ENCODE data around the gene ACOT11.
"Not testable (repeated sequence)": the region's sequence is repeated elsewhere in the genome, so short reads cannot be mapped to it uniquely, and the experiment has no call there.

ACOT11 gene

GRCh38 chr1:54547601-54548388, at the start of gene ACOT11:
ACOT11 (plus strand) TSS chr1:54548228; CDS start chr1:54548310, 82 bp downstream.
- no peak for DNase-seq (ENCODE audit: low read depth)

- DNase-seq (ENCODE audit: low read depth): no peak
Measured at GRCh38 chr1:54498383-54499096, 49.5 kb upstream of the ACOT11 start.

- DNase-seq (ENCODE audit: low read depth): no peak
Measured at GRCh38 chr1:54499097-54499359, 49.0 kb upstream of the ACOT11 start.

DNA sequence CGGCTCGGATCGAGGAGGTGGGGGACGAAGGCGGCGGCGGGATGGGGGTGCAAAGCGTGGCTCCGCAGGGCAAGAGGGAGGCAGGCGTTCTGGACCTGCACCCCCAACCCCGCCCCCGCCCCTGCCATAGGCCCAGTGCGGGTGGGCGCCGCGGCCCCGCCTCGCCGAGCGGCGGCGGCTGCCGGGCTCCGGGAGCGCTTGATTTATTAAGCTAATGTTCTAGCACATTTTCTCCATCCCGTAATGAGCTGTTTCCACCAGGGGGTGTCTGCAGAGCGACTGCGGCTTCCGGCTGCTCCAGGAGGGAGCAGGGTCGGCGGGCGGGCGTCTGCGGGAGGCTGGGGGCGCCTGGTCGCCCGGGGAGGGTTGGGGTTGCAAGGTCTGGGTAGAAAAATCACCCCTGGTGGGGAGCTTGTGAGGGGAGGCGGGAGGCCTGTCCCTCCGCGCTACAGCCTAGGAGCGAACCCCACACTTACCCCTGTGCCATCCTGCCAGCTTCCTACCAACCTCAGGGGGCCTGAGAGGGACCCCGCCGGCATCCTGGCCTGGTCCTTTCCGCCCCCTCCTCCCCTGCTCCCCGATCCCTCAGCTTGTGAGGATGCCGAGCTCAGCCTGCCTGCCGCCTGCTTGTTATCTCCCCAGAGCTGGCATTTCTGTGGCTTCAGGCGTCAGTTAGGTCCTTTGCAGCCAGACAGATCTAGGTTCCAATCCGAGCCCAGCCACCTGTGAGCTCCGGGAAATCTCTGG, 48.5 kb upstream of the ACOT11 start:
- no peak for DNase-seq (ENCODE audit: low read depth)

DNA sequence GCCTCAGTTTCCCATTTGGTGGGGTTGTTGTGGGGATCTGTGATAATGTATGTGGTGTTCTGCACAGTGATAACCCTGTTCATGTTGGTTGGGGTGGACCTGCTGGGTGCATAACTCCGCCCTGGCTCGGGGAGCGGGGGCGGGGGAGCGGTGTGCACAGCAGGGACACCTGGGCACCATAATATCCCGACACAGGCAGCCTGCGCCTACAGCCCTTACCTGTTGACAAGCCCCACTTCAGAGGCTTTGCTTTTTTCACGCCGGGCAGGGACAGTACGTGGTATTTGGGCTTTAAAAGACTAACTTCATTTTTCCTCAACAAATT, 48.0 kb upstream of the ACOT11 start:
- DNase-seq (ENCODE audit: low read depth): no peak

DNA sequence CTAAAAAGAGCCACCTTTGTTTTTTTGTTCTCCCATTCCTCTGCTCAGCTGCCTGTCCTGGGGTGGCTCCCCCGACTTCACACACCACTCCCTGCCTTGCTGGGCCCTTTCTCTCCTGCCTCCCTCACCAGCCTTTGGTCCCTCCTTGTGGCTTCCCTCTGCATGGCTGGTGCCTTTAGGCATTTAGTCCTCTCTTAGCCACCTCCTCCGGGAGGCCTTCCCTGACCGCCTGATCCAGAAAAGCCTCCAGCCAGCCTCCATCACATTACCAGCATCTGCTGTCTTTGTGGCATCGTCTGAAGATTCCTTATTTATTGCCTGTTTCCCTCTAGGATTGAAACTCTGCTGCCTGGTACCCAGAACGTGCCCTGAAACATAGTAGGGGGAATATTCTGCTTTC, 46.2 kb upstream of the ACOT11 start:
- DNase-seq (ENCODE audit: low read depth): no peak

DNA sequence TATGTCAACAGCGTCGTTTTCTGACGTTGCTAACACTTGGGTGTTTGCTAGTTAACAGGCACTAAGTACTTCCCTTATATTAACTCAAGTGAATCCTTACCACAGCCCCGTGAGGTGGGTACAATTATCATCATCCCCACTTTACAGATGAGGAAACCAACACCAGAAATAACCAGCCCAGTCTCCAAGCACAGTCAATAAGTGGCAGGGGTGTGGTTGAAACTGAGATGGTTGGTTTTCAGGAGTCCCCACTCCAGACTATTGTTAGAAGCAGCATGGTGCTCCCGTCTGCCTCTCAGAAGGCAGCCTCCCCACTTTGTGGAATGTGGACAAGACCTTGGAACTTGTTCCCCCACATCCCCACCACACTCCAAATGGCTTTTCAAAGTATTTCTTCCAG, 45.7 kb upstream of the ACOT11 start:
- no peak for DNase-seq (ENCODE audit: low read depth)

GRCh38 chr1:54506594-54506993, 41.4 kb upstream of the ACOT11 start:
- DNase-seq (ENCODE audit: low read depth): no peak

DNA sequence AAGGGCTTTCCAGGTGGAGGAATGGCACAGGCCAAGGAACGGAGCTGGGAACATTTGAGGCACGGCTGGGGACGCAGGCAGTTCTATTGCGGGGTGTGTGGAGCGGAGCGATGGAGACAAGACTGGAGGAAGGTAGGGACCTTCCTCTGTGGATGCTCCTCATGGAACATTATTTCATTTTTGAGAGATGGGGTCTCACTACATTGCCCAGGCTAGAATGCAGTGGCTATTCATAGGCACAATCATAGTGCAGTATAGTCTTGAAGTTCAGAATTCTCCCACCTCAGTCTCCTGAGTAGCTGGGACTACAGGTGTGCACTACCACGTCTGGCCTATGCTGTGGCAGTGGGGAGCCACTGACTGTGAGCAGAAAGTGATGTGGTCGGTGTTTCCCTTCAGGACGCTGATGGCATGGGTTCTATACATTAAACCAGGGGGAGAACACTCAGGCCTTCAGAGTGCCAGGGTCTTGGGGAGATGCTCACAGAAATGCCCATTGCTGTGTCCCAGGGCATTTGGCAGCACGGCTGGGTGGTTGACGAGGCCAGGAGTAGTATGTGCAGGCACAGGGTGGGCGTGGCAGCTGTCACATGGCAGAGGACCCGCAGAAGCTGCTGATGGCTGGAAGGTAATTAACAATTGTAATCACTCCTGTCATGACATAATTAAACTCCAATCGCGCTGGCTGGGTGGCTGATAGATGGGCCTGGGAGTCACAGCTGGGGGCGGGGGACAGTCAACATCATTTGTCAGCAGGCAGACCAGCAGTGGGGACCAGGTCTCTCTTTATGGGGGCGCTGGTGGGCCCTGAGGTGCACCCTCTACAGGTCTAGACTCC, 40.8 kb upstream of the ACOT11 start:
- DNase-seq (ENCODE audit: low read depth): no peak

DNA sequence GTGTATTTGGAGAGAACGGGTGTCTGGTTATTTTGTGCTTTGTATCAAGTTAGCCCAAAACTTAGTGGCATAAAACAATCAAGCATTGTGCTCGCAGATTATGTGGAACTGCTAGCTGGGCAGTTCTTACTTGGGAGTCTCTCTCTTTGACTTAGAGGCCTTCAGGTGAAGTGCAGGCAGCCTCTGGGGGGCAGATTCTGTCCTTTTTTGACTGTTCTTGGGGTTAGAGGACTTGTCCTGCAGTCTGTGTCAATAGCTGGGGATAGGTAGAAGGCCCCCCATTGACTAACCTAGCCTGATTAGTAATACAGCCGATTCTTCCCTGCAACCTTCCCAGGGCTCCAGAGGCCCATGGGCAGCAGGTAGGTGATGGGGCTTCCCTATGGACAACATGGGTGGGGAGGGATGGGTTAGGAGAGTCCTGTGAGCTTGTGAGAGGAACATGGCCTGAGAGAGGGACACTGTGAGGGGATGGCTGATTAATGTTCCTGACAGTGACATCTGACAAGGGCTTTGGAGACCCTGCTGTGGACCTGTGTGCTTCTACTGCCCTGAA, 37.2 kb upstream of the ACOT11 start:
- no peak for DNase-seq (ENCODE audit: low read depth)

- DNase-seq (ENCODE audit: low read depth): not testable (repeated sequence)
Measured at GRCh38 chr1:54513921-54514580, 34.0 kb upstream of the ACOT11 start.

- DNase-seq (ENCODE audit: low read depth): no peak
Measured at GRCh38 chr1:54516249-54516920, 31.6 kb upstream of the ACOT11 start.

GRCh38 chr1:54517496-54517895, 30.5 kb upstream of the ACOT11 start:
- no peak for DNase-seq (ENCODE audit: low read depth)

- DNase-seq (ENCODE audit: low read depth): no peak
Measured at GRCh38 chr1:54518489-54518888, 29.5 kb upstream of the ACOT11 start.

DNA sequence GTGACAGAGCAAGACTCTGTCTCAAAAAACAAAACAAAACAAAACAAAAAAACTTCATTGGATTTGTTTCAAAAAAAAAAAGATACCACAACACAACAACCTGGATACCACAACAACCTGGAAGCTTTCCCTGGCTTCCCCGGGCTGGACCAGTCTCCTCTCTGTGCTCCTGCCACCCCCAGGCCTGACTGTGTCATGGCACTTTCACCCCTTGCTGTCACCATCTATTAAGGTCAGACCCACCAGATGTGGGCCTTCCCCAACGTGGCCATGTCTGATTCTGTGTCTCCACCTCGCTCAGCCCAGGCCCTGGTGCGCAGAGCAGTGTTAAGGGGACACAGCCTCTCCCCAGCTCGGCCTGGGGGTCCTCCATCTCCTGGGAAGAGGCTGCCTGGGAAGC, 28.3 kb upstream of the ACOT11 start:
- DNase-seq (ENCODE audit: low read depth): no peak

DNA sequence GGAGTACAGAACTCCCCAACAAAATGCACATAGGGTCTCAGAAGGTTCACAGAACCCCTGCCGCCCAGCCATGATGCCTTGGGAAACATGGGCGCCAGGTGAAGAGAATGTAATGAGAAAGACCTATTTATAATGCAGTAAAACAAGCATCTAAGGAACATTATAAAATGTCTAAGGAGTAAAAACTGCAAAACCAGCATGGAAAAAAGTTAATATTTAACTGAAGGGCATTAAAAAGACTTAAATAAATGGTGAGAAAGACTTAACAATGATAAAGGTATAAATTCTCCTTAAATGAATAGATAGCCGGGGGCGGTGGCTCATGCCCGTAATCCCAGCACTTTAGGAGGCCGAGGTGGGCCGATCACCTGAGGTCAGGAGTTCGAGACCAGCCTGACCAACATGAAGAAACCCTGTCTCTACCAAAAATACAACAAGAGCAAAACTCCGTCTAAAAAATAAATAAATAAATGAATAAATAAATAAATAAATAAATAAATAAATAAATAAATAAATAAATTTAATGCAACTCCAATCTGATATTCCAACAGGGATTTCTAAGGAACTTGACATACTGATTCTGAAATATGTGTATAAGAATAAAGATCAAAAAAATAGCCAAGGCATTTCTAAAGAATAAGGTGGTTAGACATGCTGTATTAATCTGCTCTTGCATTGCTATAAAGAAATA, 27.3 kb upstream of the ACOT11 start:
- DNase-seq (ENCODE audit: low read depth): no peak

- DNase-seq (ENCODE audit: low read depth): not testable (repeated sequence)
Measured at GRCh38 chr1:54526565-54526964, 21.5 kb upstream of the ACOT11 start.

DNA sequence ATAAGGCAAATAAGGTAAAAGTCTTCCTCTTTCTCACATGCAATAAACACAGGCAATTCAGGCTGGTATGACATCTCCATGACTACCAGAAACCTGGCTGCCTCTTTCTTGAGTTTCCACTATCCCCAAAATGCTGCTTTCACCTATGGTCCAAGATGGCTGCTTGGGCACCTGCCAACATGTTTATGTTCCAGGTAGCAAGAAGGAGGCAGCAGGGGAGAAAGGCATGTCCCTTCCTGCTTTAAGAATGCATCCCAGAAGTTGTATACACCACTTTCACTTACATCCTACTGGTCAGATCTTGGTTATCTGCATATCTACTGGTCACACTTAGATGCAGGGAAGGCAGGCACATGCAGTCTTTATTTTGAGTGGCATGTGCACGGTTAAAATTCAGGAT, 19.4 kb upstream of the ACOT11 start:
- no peak for DNase-seq (ENCODE audit: low read depth)

GRCh38 chr1:54532033-54532432, 16.0 kb upstream of the ACOT11 start:
- DNase-seq (ENCODE audit: low read depth): no peak

- not testable (repeated sequence) for DNase-seq (ENCODE audit: low read depth)
Measured at GRCh38 chr1:54536656-54537055, 11.4 kb upstream of the ACOT11 start.
